Testis (tissue), 3 donors: ENCODE data around the gene CORO2B. TPM values are rescaled to one million over a fixed set of nuclear protein-coding genes. Genes with fewer than 3 reads are reported as not detected.

Experiments
- DNase-seq: peaks from one replicate; pipeline ENCODE4 v3.0.0-alpha.2; 2019
- H3K27ac ChIP-seq, 2 donors: fragments of 200-600 bp; sonication (generic); one replicate each; pipeline ENCODE4 v1.5.1; 2019
- H3K27me3 ChIP-seq: fragments of 200-600 bp; sonication (generic); one replicate; pipeline ENCODE4 v1.5.1; 2019
- H3K36me3 ChIP-seq: fragments of 200-600 bp; sonication (generic); one replicate; pipeline ENCODE4 v1.5.1; 2017; ENCODE audit warnings: low read depth; ENCODE audit errors: missing control alignments
- H3K4me1 ChIP-seq: fragments of 200-600 bp; sonication (generic); one replicate; pipeline ENCODE4 v1.5.1; 2019
- H3K4me3 ChIP-seq, 2 donors: fragments of 200-600 bp; sonication (generic); one replicate each; pipeline ENCODE4 v1.5.1; 2017 to 2019
- H3K9me3 ChIP-seq: fragments of 200-600 bp; sonication (generic); one replicate; pipeline ENCODE4 v1.5.1; 2017
- CTCF ChIP-seq, 3 experiments: fragments of 450-650 bp in 2 of 3; fragments of 200-600 bp in 1 of 3; sonication (generic) in 1 of 3; IDR thresholded peaks; one replicate each; pipeline ENCODE4 v1.5.1; 2016 to 2019; ENCODE audit warnings: antibody characterized with exemption in 3 of 3, mild to moderate bottlenecking in 2 of 3, moderate library complexity in 1 of 3
- POLR2A ChIP-seq: fragments of 450-650 bp; IDR thresholded peaks from one replicate; pipeline ENCODE4 v1.6.1; 2017; ENCODE audit warnings: antibody characterized with exemption, mild to moderate bottlenecking, moderate library complexity
- WGBS, 2 donors: methylation state at CpG; one replicate each; pipeline ENCODE4 v1.1.5; 2018; 5-methylcytosine and 5-hydroxymethylcytosine counted together
- intact Hi-C: fragments of 100-400 bp; cut with DNase I; formaldehyde crosslinking; loops from one replicate; pipeline ENCODE4 v1.15.1; 2023; ENCODE audit warnings: low total_unique reads
- polyA plus RNA-seq: library from polyadenylated mRNA; stranded (reverse); fragments of 350-450 nt; fragmentation: Illumina TruSeq; extraction: RNeasy Lipid Tissue Mini Kit (QIAGEN cat#74804); gene quantifications from one replicate; pipeline ENCODE4 v1.2.3, GENCODE V29; 2014; ENCODE audit warnings: low read depth, low replicate concordance; ENCODE audit not compliant: insufficient read depth
- total RNA-seq, 2 donors: library from RNA; depleted of rRNA; stranded (reverse); fragments of >200 nt; gene quantifications; one replicate each; pipeline ENCODE4 v1.2.3, GENCODE V29; 2016

The CORO2B gene
- total and polyA plus RNA-seq, 3 donors from 2014 or later: 1.4 to 4.3 (median 2.2) TPM

- TF ChIP-seq CTCF (IDR thresholded peaks at IDR 0.05): no peak
- no peak for TF ChIP-seq POLR2A
- Histone ChIP-seq H3K9me3 (no peaks in the 10 kb centered on the region), H3K27ac (no peak overlapping the region), H3K4me3 (no peak overlapping the region), H3K27me3 (no peaks in the 10 kb centered on the region), H3K36me3 (no peaks in the 10 kb centered on the region), H3K4me1 (no peaks in the 10 kb centered on the region)
- intact Hi-C loops: loop anchor here (10.0 kb wide), 1 partner anchor 321 kb away; no protein-coding TSS in a partner anchor
- no peak for DNase-seq
- WGBS, 2 donors: 83 to 85% methylated on average over 8 of the region's 8 CpGs
These were observed 25.3 kb upstream of the CORO2B start for GRCh38 chr15:68553314-68553993.

GRCh38 chr15:68553994-68554720 is 24.6 kb upstream of the CORO2B start:
- WGBS, 2 donors: 67 to 71% methylated on average over 10 of the region's 10 CpGs
- intact Hi-C loops: loop anchor here (10.0 kb wide), 1 partner anchor 321 kb away; no protein-coding TSS in a partner anchor

DNA sequence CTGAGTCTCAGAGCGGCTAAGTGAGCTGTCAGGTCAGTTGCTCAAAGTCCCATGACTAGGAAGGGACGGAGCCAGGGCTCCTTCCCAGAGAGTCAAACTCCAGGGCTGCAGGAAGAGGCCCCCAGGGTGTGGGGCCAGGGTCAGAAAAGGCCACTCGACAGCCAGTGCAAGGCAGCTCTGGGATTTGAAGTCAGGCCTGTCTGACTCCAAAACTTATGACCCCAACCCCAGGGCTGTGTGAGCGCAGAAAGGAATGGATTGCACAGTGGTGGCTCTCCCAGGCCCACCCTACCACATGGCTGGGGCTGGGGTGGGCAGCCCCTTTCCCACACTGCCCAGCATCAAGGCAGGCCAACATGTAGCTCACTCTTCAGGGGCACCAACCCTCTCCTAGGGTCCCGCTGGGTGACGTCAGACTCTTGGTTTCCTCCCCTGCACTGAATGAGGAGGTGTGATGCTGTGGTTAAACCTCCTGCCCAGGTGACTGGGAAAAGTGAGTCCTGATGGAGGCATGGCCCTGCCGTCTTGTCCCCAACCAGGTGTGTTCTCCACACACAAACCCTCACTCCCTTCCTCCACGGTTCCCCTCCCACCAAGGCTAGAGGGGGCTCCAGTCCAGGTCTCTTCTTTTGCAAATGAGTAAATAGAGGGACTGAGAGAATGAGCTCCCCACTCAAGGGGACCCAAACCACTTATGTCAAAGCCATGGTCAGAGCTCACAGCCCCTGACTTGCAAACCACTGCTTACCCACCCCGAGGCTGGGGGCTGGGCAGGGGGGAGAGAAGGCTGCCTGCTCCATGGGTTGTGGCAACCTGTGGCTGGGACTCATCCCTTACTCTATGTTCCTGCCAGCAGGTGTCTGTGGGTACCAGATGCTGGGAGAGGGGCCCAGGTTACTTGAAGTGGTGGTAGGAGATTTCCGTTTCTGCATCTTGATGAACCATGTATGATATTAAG is 23.8 kb upstream of the CORO2B start:
- H3K4me3 ChIP-seq: no peak overlapping the region
- H3K27me3 ChIP-seq: no peaks in the 10 kb centered on the region
- H3K36me3 ChIP-seq: no peaks in the 10 kb centered on the region
- no peak overlapping the region for H3K27ac ChIP-seq
- no peaks in the 10 kb centered on the region for H3K4me1 ChIP-seq
- WGBS, 2 donors: 89 to 94% methylated on average over 8 to 10 of the region's 10 CpGs
- TF ChIP-seq CTCF (IDR thresholded peaks at IDR 0.05) (no peak), POLR2A (no peak)
- DNase-seq: no peak
- no peaks in the 10 kb centered on the region for H3K9me3 ChIP-seq
- intact Hi-C loops: loop anchor here (5.0 to 10.0 kb wide), 2 partner anchors 117 to 320 kb away; no protein-coding TSS in a partner anchor

More at GRCh38 chr15:68553994-68554720, 24.6 kb upstream of the CORO2B start:
- peak; percentile 85 for DNase-seq
- Histone ChIP-seq H3K27me3 (no peaks in the 10 kb centered on the region), H3K36me3 (no peaks in the 10 kb centered on the region), H3K27ac (no peak overlapping the region), H3K4me1 (no peaks in the 10 kb centered on the region), H3K9me3 (no peaks in the 10 kb centered on the region), H3K4me3 (no peak overlapping the region)
- no peak for TF ChIP-seq POLR2A
- peak; percentile 60 to 92 (median 83) for TF ChIP-seq CTCF (IDR thresholded peaks at IDR 0.05)

DNA sequence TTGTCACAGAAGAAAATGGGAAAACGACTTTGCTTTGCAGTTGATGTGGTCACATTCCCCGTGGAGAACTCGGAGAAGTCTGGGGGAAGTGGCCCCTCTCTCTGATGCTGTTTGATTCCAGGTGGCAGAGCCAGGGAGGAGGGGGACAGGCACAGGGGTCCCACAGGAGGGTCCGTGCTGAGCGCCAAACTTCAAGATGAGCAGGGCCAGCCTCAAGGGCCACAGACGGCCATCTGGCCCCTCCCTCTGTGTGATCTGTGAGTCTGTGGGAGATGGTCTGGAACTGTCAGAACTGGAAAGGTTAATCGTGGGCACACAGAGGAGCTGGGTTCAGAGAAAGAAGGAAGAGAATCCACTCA is 23.1 kb upstream of the CORO2B start:
- no peak for DNase-seq
- no peak overlapping the region for H3K4me3 ChIP-seq
- 93 to 96% methylated on average over 7 of the region's 7 CpGs for WGBS, 2 donors
- H3K27me3 ChIP-seq: no peaks in the 10 kb centered on the region
- no peak overlapping the region for H3K27ac ChIP-seq
- no peak for TF ChIP-seq POLR2A
- TF ChIP-seq CTCF (IDR thresholded peaks at IDR 0.05): no peak
- no peaks in the 10 kb centered on the region for H3K36me3 ChIP-seq
- intact Hi-C loops: loop anchor here (5.0 to 10.0 kb wide), 2 partner anchors 117 to 319 kb away; no protein-coding TSS in a partner anchor
- H3K9me3 ChIP-seq: no peaks in the 10 kb centered on the region
- no peaks in the 10 kb centered on the region for H3K4me1 ChIP-seq
